RKO (cell line): ENCODE measurements around the gene PARP12.

Experiments
- DNase-seq: peaks from one replicate; pipeline ENCODE4 v3.0.0-alpha.2; 2016; ENCODE audit warnings: low spot score

PARP12 gene

GRCh38 chr7:139991269-139991666 lies 71.5 kb downstream of the PARP12 start:
- no peak for DNase-seq

- no peak for DNase-seq
These were observed 72.0 kb downstream of the PARP12 start for GRCh38 chr7:139990571-139991268.

DNA sequence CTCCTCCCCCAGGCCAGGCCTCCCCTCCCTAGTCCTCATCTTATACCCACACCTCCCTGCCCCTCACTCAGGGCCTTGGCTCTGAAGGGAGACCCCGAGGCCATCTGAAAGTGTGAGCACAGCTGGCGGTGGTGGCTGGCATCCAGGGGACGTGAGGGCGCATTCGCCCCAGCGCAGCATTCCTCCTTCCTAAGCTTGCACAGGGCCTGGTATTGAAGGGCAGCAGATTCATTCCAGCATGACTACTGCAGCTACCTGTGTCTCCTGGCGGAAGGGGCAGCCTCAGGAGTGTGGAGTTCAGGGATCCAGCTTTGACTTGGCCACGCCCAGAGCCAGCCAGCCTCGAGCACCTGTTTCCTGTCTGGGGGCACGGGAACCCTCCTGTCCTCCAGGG lies 72.6 kb downstream of the PARP12 start:
- no peak for DNase-seq

- no peak for DNase-seq
These were observed 73.2 kb downstream of the PARP12 start for GRCh38 chr7:139989366-139990141.

GRCh38 chr7:139987691-139988516 lies 74.8 kb downstream of the PARP12 start:
- no peak for DNase-seq

GRCh38 chr7:139985811-139986210 lies 76.9 kb downstream of the PARP12 start:
- no peak for DNase-seq

- DNase-seq = no peak
These were observed 77.9 kb downstream of the PARP12 start for GRCh38 chr7:139984642-139985539.

GRCh38 chr7:139982927-139983920 lies 79.5 kb downstream of the PARP12 start:
- DNase-seq = no peak

DNA sequence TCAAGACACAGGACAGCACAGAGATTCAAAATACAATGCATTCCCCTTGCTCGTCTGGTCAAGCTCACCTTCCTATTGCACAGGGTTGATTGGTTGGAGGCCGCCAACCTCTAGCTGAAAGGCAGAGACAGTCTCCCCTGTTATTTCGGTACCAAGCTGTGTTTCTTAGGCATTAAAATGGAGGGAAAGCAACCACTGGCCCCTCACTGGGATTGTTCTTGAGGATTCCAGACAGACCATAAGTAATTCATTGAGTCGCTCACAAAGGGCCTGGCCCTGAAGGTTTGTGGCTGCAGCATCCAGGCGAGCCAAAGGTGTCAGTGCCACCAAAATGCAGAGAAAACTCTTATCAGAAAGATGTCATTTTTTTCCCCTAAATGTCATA lies 81.2 kb downstream of the PARP12 start:
- no peak for DNase-seq

GRCh38 chr7:139976838-139977656 lies 85.7 kb downstream of the PARP12 start:
- no peak for DNase-seq

DNA sequence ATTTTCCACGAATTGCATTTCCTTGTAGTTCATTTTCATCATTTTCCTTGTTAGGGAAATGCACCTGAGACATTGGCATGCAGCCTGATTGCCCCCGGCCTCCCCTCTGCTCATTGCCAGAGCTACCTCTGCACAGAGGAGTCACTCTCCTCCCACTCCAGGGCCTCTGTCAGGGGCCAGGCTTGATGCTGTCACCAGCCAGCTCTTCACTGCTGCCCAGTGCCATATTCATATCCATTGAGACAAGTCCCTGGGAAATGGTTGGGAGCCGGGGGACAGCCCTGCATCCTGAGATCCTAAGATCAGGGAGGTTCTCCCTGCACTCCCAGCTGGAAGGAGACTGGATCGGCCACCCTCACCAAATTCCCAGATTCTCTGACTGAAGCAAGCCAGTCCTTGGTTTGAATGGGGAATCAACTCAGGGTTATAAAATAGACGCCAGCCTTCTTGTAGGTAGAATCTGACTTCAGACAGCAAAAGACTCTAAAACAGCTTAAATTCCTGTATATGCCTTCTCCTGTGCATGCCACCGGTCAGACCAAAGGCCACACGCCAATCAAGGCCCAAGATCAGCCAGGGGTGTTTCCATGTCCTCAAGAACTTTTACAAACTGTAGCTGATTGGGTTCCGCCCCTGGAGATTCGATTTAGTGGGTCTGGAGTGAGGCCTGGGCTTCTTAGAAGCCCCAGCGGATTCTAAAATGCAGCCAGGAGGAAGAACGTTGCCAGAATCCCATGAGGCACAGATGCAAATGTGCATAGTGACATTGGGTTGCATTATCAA lies 86.5 kb downstream of the PARP12 start:
- no peak for DNase-seq

- DNase-seq = no peak
These were observed 88.5 kb downstream of the PARP12 start for GRCh38 chr7:139974179-139974811.
